ENCODE data around the gene TIMP2. TPM values are rescaled to one million over a fixed set of nuclear protein-coding genes. Genes with fewer than 3 reads are reported as not detected.

The TIMP2 gene
- total and polyA plus RNA-seq, 2 of the 8 experiments (the other 6 are each of a cell fraction or from before 2014, with no cell fraction given): 18.2 to 43.3 TPM

DNA sequence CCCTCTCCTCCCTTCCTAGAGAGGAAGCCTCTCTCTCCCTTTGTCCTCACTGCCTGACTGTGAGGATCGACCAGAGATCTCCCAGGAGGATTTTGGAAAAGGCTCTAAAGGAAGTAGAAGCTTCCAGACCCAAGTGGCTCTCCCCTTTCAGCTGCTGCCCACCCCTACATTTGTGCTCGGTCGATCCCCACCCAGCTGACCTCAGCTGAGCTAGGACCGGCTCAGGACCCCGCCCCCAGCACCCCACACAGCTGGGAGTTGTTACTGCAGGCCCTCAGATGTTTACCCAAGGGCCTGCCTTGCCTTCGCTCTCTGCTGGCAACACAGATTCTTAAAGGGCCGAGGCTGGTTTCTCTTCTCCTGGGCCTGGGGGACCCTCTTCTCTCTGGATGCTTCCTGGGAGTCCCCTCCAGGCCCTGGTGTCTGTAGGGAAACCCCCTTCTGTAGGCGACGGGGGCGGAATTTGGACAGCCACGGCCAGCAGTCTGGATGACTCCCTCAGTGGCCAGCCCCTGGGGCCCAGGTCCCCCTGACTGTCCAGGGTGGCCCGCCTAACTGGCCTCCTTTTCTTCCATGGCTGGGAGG is 26.9 kb upstream of the TIMP2 start (continued):
- TF ChIP-seq EZH2 (IDR thresholded peaks at IDR 0.05; ENCODE audit: low read depth, low read length, severe bottlenecking) (no peak), TCF12 (IDR thresholded peaks at IDR 0.05; ENCODE audit: low read depth, low read length) (no peak)

Measured in H1 (cell line).